VCaP (cell line): ENCODE measurements around the gene MPIG6B.
A peak's percentile ranks its signal among the peaks of the same experiment; 100 is the strongest.

Experiments used
- H3K27ac ChIP-seq: fragments of 450-650 bp; 2 replicates; pipeline ENCODE4 v1.5.1; 2017
- TF ChIP-seq, protein P1 (sequence below): fragments of 450-650 bp; conservative IDR thresholded peaks from 2 replicates; pipeline ENCODE4 v1.5.1; 2017; ENCODE audit warnings: mild to moderate bottlenecking, moderate library complexity

The MPIG6B gene

DNA sequence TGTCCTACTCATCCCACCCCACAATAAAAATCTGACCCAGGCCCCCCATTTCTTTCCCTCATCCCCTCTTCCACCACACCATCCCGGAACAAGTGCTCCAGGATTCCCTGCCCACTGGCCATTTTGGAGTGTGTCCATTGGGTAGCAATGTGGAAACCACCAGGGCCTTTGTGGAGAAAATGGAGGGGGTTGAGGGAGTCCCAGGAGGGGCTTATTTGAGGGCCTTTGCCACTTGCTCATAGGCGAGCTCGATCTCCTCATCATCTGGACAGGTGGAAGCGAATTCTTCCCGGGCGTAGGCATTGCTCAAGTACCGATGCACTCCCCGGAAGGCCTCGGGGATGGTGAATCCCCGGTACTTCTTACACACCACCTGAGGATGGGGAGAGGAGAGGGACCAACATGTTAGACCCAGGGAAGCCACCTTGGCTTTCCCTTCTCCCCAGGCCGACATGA is 7.5 kb downstream of the MPIG6B start:
- TF ChIP-seq, protein P1, sequence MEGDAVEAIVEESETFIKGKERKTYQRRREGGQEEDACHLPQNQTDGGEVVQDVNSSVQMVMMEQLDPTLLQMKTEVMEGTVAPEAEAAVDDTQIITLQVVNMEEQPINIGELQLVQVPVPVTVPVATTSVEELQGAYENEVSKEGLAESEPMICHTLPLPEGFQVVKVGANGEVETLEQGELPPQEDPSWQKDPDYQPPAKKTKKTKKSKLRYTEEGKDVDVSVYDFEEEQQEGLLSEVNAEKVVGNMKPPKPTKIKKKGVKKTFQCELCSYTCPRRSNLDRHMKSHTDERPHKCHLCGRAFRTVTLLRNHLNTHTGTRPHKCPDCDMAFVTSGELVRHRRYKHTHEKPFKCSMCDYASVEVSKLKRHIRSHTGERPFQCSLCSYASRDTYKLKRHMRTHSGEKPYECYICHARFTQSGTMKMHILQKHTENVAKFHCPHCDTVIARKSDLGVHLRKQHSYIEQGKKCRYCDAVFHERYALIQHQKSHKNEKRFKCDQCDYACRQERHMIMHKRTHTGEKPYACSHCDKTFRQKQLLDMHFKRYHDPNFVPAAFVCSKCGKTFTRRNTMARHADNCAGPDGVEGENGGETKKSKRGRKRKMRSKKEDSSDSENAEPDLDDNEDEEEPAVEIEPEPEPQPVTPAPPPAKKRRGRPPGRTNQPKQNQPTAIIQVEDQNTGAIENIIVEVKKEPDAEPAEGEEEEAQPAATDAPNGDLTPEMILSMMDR: no peak
- peak overlapping the region; percentile 77 for H3K27ac ChIP-seq

DNA sequence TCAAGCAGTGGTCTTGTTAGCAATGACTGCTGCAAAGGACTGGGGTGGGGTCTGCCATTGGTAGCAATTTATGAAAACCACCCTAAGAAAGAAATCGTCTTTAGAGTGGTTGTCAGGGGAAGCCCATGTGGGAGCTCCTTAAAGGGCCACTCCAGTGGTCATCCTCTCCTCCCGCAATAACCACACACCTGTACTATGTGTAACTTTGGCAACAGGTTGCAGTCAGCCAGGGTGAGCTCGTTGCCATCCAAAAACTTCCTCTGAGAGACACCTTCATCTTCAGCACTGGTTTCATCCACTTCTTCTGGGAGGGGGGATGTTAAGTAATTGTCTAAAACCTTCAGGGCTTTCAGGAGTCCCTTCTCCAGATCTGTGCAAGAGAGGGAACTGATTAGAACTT is 8.9 kb downstream of the MPIG6B start:
- H3K27ac ChIP-seq: no peak overlapping the region
- TF ChIP-seq, protein P1: no peak

DNA sequence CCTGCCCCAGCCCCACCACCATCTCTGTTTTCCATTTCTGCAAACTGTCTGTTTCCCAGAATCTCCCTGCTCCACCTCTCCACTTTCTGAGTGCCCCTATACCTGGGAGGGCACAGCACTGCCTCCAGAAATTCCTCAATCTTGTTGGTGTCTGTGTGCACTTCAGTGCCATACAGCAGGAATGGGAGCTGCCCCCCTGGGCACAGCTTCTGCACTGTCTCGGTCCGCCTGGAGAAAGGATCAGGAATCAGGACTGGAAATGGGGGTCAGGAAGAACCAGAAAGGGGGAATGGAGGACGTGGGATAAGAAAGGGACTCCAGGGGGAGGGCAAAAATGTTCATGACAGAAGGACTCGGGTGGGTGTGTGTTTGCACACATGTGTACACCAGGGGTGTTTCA is 10.6 kb downstream of the MPIG6B start:
- peak overlapping the region; percentile 99; the same call in 1 of the 2 replicates for H3K27ac ChIP-seq
- TF ChIP-seq, protein P1: no peak

DNA sequence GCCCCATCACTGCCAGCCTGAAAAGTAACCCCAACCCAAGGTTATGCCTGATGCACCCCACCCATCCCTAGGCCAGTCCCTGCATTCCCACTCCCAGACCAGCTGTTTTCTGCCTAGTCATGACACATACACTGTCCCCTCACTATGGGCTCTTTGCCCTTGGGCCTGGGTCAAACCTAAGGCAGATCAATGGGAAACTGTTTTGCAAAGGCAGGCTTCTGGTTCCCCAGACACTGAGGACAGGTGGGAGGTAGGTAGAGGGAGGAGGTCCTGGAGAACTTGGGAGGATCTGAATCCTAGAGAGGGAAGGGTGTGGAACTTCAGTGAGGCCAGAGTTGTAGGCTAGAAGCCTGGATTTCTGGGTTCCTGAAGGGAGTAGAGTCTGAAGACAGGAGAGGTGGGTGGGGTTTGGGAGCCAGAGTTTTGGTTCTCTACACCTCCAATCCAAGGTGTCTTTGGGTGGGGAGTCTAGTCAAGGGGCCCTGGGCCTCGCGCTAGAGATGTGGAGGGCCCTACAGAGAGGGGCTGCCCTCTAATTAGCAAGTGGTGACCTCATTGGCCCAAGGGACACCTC is 11.2 kb downstream of the MPIG6B start:
- H3K27ac ChIP-seq: peak overlapping the region; percentile 99
- TF ChIP-seq, protein P1: no peak

DNA sequence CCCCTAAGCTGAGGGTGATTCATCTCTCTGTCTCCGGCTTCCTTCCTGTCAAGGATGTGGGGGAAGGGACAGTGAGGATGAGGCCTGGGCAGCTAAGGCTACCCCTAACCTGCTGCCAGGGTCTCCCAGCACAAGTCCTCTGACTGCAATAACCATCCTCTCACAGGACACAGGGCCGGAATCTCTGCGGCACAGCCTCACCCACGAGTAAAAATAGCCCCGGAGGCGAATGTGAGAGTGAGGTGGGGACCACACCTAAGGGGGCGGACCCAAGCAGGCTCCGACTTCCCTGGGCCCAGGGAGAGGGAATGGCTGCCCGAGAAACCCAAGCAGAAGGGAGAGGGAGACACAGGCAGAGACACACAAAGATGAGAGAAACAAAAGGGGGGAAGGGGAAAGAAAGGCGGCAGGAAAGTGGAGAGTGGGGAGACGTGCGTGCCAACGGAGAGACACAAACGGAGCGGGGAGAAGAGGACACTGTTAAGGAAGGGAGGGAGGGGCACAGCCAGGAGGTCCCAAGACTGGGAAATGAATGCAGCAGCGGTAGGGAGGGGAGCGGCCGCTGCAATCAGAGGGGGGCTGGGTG is 11.7 kb downstream of the MPIG6B start:
- TF ChIP-seq, protein P1: no peak
- peak overlapping the region; percentile 99 for H3K27ac ChIP-seq

DNA sequence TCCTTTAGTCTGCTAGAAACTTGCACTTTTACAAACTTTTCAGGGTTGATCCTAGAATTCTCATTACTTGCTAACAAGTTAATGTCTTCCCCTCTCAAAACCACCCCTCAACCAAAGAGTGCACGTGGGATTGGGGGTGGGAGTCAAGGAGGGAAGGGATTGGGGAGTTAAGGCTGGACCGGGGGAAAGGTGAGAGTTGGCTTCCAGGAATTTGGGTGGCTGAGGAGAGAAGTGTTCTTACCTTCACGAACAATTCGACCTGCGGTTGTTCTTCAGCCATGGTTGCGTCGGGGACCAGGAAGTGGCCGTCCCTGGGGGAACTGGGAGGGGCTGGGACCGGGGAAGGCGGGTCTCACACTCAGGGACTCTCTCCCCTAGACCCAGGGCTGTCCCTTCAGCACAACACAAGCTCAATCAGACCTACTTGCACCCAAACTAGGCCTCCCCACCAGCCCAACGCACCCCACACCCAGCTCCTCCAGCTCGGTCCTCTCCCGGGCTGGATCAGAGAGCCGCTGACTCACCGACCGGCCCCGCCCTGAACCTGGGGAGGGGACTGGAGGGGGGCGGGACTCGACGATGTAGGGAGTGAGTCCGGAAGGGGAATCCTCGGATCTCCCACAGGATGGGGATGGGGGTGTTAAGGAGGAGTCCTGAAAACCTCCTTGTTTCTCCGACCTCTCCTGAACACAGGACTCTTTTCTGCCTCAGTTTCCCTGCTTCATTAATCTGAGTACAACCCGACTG is 13.0 kb downstream of the MPIG6B start, which contains the start of gene CLIC1:
Gene CLIC1 (minus strand): TSS at position 510 of the 747 bp plus-strand sequence. CDS start 230 bp downstream, at position 280.
- TF ChIP-seq, protein P1: no peak
- H3K27ac ChIP-seq: peak within 1 kb of the TSS; percentile 99

DNA sequence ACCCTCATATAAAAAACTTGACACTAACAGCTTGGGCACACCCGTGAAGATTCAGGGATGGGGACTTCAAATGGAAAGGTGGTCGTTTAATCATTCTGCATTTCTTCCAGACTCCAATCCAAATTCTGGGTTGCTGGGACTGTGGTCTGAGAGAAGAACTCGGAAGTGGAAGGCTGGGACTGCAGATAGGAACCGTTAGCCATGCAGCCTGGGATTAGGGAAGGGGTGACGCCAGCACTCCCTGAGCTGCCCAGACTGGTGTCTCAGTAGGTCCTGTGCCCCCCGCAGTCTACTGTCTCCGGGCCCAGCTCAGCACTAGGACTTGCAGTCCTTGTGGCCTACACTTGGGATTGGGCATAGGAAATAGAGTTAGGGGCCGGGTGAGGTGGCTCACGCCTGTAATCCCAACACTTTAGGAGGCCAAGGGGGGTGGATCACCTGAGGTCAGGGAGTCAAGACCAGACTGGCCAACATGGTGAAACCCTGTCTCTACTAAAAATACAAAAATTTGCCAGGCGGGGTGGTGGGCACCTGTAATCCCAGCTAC is 13.7 kb downstream of the MPIG6B start:
- TF ChIP-seq, protein P1: no peak
- peak overlapping the region; percentile 99 for H3K27ac ChIP-seq
